ENCODE data around the gene MORF4L1. TPM values are rescaled to one million over a fixed set of nuclear protein-coding genes. Genes with fewer than 3 reads are reported as not detected.
"Not testable (repeated sequence)": the region's sequence is repeated elsewhere in the genome, so short reads cannot be mapped to it uniquely, and the experiment has no call there.

Gene MORF4L1
- total RNA-seq, 4 donors from 2014 or later, result 302 to 390 (median 316) TPM

GRCh38 chr15:78850352-78850751 is 22.3 kb upstream of the MORF4L1 start:
- no peak for TF ChIP-seq CTCF (IDR thresholded peaks at IDR 0.05)
- DNase-seq (ENCODE audit: low spot score), result no peak
- ATAC-seq (ENCODE audit: low FRiP score), result no peak

- ATAC-seq (ENCODE audit: low FRiP score) (no peak), DNase-seq (ENCODE audit: low spot score) (no peak)
- no peak for TF ChIP-seq CTCF (IDR thresholded peaks at IDR 0.05)
Observed at GRCh38 chr15:78850941-78851755, 21.5 kb upstream of the MORF4L1 start.

GRCh38 chr15:78853500-78853899 is 19.2 kb upstream of the MORF4L1 start:
- ATAC-seq (ENCODE audit: low FRiP score) (no peak), DNase-seq (ENCODE audit: low spot score) (no peak)
- no peak for TF ChIP-seq CTCF (IDR thresholded peaks at IDR 0.05)

GRCh38 chr15:78854833-78855372 is 17.8 kb upstream of the MORF4L1 start:
- ATAC-seq (ENCODE audit: low FRiP score), result no peak
- no peak for TF ChIP-seq CTCF (IDR thresholded peaks at IDR 0.05)
- DNase-seq (ENCODE audit: low spot score), result no peak

- TF ChIP-seq CTCF (IDR thresholded peaks at IDR 0.05), result no peak
- DNase-seq (ENCODE audit: low spot score) (no peak), ATAC-seq (ENCODE audit: low FRiP score) (no peak)
Observed at GRCh38 chr15:78855746-78856145, 16.9 kb upstream of the MORF4L1 start.

GRCh38 chr15:78859971-78860719 is 12.5 kb upstream of the MORF4L1 start:
- ATAC-seq (ENCODE audit: low FRiP score) (peak; percentile 91), DNase-seq (ENCODE audit: low spot score) (peak; percentile 40)
- no peak for TF ChIP-seq CTCF (IDR thresholded peaks at IDR 0.05)

- not testable (repeated sequence) for ATAC-seq (ENCODE audit: low FRiP score); DNase-seq (ENCODE audit: low spot score)
Observed at GRCh38 chr15:78865585-78865984, 7.1 kb upstream of the MORF4L1 start.

- not testable (repeated sequence) for ATAC-seq (ENCODE audit: low FRiP score); DNase-seq (ENCODE audit: low spot score)
Observed at GRCh38 chr15:78866031-78866430, 6.7 kb upstream of the MORF4L1 start.

Data from omental fat pad (tissue), 4 donors.